Fibroblast of peridontal ligament (primary cell): Measurements from ENCODE around the gene MFSD11.
A peak's percentile ranks its signal among the peaks of the same experiment; 100 is the strongest.
"Not testable (repeated sequence)": the region's sequence is repeated elsewhere in the genome, so short reads cannot be mapped to it uniquely, and the experiment has no call there.

ENCODE experiments used
- DNase-seq: peaks from one replicate; pipeline ENCODE4 v3.0.0-alpha.2; 2010; ENCODE audit errors: extremely low read depth

Gene MFSD11

DNA sequence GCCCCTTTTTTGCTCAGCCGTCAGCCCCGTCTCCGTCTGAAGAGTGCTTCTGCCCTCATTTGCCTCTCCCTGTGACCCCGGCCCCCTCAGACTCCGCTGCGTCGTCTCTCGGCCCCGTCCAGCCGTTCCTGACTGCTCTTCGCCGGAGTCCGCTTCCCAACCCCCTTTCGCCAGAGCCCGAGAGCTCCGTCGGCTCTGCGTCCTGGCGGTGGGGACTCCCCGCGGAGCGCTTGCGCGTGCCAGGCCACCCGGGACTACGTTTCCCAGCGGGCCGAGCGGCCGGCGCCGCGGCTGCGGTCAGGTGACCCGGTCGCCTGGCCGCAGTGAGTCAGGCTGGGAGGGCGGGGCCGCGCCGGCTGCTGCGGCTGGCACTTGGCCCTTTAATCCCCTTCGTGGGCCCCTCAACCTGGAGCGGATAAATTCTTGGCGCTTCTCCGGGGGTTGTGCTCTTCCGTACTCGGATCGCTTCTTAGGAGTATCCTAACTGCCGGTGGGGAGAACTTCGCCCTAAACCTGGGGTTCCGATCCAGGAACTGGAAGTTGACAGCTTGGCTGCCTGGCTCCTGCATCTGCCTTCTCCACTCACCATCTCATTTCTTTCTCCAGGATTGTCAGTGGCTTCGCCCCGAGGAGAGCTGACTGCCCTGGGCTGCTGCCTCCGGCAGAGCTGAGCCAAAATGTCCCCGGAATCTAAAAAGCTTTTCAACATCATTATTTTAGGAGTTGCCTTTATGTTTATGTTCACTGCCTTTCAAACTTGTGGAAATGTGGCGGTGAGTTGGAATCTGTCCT is at the start of gene MFSD11:
MFSD11 (plus strand) TSS at position 444 of the 792 bp plus-strand sequence; CDS start at position 678, 234 bp downstream.
- DNase-seq = peak; percentile 89

GRCh38 chr17:76688165-76688622 is 49.7 kb upstream of the MFSD11 start:
- DNase-seq = no peak

DNA sequence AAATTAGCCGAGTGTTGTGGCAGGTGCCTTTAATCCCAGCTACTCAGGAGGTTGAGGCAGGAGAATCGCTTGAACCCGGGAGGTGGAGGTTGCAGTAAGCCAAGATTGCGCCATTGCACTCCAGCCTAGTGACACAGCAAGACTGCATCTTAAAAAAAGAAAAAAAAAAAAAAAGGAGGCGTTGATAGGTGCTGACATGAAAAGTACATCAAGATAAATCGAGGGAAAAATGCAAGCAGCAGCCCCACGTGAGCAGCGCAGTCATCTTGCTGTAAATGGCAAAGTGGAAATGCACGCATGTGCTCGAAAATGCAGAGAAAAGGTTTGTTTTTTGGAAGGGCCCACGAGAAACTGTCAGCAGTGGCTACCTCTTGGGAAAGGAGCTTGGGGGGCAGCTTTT is 48.1 kb upstream of the MFSD11 start:
- DNase-seq = no peak

DNA sequence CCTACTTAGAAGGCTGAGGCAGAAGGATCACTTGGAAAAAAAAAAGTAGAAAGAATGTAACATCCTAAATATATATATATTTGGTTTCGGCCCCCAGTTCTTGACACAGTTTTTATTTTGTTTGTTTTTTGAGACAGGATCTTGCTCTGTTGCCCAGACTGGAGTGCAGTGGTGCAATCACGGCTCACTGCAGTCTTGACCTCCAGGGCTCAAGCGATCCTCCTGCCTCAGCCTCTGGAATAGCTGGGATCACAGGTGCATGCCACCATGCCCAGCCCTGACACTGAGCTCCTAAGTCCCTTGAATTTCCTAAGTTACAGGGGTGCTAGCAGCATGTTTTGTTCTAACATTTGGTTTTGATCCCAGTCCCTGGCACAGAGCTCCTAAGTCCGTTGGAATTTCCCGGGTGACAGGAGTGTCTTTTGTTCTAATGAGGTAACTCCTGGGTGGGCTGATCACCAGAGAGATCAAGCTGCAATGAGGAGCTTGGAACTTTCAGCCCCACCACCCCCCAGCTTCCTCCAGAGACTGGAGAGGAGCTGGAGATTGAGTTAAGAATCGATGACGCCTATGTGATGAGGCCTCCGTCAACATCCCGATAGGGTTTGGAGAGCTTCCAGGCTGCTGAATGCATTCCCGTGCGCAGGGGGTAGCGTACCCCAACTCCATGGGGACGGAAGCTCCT is 47.2 kb upstream of the MFSD11 start:
- no peak for DNase-seq

DNA sequence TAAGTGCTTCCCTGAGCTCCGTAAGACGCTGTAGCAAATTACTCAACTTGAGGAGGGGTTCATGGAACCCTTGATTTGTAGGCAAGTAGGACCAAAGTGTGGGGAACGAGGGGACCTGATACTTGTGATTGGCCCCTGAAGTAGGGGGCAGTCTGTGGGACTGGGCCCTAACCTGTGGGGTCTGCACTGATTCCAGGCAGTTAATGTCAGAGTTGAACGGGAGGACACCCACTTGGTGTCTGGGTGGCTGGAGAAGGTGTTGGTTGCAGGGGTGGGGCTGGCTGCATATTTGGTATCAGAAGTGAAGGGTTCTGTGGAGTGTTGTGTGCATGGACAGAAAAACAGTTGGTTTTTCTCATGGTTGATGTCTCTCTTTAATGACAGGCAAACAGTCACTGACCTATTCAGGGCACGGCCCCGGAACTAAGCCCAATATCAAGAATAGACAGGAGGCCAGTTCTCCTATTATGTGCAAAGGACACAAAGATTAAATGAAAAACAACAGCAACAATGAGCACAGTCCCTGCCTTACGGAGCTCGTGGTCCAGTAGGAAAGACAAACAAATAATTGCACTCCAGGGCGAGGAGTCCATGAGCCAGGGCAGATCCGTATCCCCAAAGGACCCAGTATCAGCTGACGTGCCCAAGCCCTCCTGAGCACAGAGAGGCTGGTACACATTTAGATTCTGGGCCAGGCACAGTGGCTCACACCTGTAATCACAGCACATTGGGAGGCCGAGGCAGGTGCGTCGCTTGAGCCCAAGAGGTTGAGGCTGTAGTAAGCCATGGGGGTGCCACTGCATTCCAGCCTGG is 46.3 kb upstream of the MFSD11 start:
- DNase-seq = no peak

DNA sequence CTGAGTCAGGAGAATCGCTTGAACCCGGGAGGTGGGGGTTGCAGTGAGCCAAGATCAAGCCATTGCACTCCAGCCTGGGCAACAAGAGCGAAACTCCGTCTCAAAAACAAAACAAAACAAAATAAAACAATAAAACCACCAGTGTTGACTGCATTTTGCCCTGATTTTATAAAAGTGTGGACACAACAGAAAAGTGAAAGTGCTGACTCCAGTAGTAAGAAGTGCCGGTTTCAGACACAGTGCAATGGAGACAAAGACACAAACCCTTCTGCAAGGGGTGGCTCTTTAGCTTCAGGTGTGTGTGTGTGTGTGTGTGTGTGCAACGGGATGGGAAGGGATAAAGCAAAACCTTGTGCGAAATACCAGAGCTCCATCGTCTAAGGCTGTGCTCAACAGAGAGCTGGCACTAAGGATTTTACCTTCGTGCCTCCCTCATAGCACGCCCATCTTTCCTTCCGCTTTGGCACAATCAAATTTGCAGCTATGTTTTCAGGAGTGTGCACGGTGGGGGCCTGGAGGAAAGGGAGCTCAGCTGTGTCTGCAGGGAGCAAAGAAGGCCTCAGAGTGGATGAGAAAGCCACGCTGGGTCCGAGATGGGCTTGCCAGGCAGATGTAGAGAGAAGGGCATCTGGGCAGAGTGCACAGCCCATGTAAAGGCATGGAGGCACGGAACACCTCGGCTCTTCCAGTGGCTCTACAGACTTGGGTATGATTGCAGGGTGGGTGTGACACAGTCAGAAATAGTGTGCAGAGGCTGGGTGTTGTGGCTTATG is 42.7 kb upstream of the MFSD11 start:
- no peak for DNase-seq

GRCh38 chr17:76696763-76697701 is 40.9 kb upstream of the MFSD11 start:
- DNase-seq = no peak

DNA sequence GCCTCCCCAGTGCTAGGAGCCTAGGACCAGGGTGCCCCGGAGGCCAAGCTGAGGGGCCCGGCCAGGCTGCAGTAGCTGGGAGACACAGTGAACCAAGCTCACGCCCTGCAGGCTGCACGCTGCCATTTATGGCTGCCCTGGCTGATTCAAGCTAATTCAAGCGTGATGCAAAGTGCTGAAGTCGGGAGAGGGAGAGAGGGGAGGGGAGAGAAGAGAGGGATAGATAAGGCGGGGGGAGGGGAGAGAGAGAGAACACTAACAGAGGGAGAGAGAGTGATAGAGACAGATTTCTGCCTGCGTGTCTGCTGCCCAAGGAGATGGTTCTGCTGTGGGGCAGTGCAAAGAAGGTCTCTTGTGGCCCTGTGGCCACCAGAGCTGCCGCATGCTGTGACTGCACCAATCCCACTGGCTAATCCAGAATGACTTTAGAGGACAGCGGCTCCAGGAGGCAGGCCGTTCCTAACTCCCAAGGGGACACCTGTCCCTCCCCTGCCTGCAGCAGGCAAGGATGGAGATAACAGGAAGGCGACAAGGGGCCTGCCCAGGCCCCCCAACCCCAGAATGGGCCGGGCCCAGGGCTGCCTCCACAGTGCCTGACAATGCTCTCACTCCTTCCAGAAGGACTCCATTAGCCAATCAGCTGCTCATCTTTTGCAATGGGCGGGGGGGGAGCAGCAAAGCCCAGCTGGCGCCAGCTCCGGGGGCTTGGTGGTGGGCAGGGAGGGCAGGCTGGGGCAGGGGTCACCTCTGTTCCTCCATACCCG is 40.0 kb upstream of the MFSD11 start:
- peak; percentile 55 for DNase-seq

- not testable (repeated sequence) for DNase-seq
Measured at GRCh38 chr17:76698466-76698977, 39.4 kb upstream of the MFSD11 start.

DNA sequence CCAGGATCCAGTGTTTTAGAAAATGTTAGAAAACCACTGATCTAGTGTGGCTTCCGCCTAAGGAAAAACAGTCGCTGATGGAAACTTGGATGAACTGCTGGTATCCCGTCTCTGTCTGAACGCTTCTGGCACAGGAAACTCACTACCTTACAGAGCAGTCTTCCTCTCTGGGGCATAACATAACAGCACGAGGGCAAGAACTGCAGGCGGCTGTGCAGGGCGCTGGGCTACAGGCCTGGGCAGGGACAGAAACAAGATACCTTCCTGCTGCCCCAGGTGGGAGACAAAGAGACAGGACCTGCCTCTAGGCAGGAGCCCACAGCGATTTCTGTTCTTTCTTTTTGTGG is 37.7 kb upstream of the MFSD11 start:
- no peak for DNase-seq

GRCh38 chr17:76700617-76701470 is 37.1 kb upstream of the MFSD11 start:
- DNase-seq = peak; percentile 82

GRCh38 chr17:76701471-76701967 is 36.4 kb upstream of the MFSD11 start:
- DNase-seq = no peak

DNA sequence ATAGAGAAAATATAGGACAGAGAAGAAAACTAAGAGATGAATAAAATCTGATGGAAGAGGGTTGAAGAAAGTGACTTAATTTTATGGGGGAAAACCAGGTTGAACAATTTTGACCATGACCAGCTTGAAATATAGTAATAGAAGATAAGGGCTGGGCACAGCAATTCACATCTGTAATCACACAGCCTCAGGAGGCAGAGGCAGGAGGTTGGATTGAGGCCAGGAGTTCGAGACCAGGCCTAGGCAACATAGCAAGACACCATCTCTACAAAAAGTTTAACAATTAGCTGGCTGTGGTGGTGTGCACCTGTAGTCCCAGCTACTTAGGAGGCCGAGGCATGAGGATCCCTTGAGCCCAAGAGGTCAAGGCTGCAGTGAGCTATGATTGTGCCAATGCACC is 35.8 kb upstream of the MFSD11 start:
- no peak for DNase-seq

DNA sequence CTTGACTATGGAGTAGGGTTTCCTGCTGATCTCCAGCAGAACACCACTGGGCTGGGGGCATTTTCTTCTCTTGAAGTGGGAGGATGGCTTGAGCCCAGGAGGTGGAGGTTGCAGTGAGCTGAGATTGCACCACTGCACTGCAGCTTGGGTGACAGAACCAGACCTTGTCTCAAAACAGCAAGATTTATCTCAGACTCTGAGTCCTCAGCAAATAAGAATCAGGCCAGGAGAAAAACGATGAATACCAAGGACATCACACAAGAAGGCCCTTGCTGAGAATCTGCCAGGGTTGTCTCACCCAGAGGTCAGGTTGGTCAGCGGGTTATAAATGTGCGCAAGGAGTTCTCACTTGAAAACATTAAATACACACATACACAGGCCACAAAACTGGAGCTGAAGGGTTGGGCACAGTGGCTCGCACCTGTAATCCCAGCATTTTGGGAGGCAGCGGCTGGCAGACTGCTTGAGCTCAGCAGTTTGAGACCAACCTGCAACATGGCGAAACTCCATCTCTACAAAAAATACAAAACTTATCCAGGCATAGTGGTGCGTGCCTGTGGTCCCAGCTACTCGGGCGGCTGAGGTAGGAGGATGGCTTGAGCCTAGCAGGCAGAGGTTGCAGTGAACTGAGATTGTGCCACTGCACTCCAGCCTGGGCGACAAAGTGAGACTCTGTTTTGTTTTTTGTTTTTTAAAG is 34.8 kb upstream of the MFSD11 start:
- no peak for DNase-seq

DNA sequence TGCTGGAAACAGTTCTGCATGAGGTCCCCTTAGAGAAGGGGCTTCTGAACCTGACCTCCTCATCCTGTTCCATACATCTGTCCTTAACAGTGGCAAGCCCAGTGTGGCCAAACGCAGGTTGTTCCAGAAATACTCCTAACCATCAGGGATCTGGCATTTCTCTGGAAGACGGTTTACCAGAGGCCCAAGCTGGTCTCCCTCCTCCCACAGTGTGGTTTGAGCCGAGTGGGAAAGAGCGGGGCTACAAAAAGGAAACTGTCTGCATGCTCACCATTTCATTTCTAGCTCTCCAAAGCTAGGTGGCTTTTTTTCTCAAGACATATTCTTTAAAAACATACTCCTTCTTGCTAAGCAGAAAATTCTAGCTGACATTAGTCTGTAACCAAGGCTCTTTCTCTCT is 33.1 kb upstream of the MFSD11 start:
- no peak for DNase-seq

- no peak for DNase-seq
Measured at GRCh38 chr17:76706817-76707216, 31.1 kb upstream of the MFSD11 start.

- DNase-seq = no peak
Measured at GRCh38 chr17:76707985-76708807, 29.7 kb upstream of the MFSD11 start.
